Midbrain (tissue), 1 donor: ENCODE data around the gene LEO1.
"Not testable (repeated sequence)": the region's sequence is repeated elsewhere in the genome, so short reads cannot be mapped to it uniquely, and the experiment has no call there.

Source experiments
- DNase-seq: peaks from one replicate; lab custom pipeline; 2025; lab: John Stamatoyannopoulos, UW

LEO1 gene

GRCh38 chr15:52003710-52004109 is 32.1 kb upstream of the LEO1 start:
- DNase-seq: no peak

- DNase-seq: not testable (repeated sequence)
Measured at GRCh38 chr15:52003089-52003488, 31.5 kb upstream of the LEO1 start.

GRCh38 chr15:52002351-52002750 is 30.8 kb upstream of the LEO1 start:
- no peak for DNase-seq

DNA sequence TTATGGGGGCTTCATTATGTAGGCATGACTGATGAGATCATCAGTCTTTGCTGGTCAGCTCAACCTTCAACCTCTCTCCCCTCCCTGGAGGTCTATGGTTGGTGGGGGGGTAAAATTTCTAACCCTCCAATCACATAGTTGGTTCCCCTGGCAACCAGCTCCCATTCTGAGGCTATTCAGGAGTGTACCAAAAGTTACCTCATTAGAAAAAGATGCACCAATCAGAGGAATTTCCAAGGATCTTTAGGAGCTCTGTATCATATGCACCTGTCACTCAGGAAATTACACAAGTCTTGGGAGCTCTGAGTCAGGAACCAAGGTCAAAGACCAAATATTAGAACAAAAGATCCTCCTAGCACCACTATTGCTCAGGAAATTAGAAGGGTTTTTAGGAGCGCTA is 21.4 kb upstream of the LEO1 start:
- DNase-seq: no peak

DNA sequence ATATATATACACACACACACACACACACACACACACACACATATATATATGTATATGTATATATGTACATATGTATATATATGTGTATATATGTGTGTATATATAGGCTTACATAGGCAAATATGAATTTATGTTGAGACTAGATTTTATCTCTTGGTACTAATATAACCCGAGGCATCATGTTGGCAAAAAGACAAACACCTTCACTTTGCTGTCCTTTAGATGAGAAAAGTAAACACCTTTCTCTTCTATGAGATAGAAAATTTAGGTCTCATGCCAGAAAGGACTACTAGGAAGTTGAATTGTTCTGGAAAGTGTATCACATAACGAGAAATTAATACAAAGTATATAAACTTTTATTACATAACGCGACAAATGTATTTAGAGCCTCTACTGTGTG is 19.6 kb upstream of the LEO1 start:
- no peak for DNase-seq

- no peak for DNase-seq
Measured at GRCh38 chr15:51982770-51983103, 11.2 kb upstream of the LEO1 start.

GRCh38 chr15:51982013-51982769 is 10.6 kb upstream of the LEO1 start:
- DNase-seq: peak; percentile 64

DNA sequence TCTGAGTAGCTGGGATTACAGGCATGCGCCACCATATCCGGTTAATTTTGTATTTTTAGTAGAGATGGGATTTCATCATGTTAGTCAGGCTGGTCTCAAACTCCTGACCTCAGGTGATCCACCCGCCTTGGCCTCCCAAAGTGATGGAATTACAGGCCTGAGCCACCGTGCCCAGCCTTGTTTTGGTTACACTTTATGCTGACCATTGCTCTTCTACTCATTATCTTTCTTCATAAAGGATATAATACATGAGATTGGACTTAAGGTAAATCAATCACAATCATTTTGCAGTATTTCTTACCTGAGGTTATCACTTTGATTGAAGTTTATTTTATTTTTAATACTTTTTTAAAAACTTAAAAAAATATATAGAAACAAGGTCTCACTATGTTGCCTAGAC is 2.2 kb upstream of the LEO1 start:
- DNase-seq: no peak

DNA sequence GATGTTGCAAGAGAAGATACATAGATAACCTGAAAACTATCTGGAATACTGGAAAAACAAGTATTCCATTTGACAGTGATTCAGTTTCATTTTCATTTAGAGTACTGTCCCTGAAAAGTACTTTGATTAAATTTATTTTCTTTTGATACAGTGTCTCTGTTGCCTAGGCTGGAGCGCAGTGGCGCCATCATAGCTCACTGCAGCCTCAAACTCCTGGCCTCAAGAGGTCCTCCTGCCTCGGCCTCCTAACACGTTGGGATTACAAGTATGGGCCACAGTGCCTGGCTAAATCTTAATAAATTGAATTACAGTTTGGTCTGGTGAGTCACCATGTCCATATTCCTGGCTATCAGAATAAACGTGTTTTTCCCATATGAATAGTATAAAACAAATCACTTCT is 1.6 kb upstream of the LEO1 start:
- no peak for DNase-seq

DNA sequence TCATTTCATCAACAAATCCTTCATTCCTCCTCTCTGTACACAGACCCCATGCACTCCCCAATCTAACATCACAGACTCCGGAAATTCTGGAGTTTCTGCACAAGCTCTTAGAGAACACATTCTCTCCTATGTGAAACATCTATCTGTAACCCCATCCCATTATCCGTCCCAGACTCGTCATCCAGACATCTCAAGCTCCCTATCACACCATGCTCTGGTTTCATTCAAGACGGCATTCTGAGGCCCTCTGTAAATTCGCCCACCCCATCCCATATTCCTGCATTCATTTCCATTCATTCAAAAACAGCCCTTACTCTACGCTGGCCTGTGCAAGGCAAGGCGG is 575 bp downstream of the LEO1 start:
- DNase-seq: peak; percentile 31

- no peak for DNase-seq
Measured at GRCh38 chr15:51970132-51970817, 1.3 kb downstream of the LEO1 start.

- DNase-seq: no peak
Measured at GRCh38 chr15:51969728-51970127, 1.9 kb downstream of the LEO1 start.

GRCh38 chr15:51967583-51967982 is 4.0 kb downstream of the LEO1 start:
- DNase-seq: no peak

DNA sequence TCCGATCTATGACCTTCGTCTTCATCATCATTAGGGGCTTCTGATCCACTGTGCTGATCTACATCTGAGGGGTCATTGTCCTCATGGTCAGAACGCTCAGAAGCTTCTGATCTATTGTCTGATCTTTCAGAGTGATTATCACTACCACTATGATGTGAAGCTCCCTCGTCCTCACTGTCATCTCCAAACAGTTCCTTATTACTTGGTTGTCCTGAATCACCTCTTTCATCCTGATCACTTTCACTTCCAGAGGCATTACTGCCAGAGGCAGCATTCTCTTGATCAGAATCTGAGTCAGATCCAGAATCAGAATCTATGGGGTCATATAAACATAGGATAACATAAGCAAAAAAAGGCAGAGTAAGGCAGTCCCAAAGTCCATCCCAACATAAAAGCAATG is 5.4 kb downstream of the LEO1 start:
- DNase-seq: no peak

DNA sequence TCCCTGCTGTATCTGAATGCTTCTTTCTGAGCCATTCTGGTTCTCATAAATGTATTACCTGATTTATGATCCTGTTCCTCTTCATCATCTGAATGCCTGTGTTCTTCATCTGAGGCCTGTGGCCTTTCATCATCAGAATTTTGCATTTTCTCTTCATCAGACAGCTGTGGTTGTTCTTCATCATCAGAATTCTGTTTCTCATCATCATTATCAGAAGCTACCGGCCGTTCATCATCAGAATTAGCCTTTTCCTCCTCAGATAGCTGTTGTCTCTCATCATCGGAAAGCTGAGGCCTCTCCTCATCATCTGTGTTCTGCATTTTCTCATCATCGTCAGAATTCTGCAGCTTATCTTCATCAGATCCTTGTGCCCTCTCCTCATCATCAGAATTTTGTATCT is 5.9 kb downstream of the LEO1 start:
- DNase-seq: no peak

DNA sequence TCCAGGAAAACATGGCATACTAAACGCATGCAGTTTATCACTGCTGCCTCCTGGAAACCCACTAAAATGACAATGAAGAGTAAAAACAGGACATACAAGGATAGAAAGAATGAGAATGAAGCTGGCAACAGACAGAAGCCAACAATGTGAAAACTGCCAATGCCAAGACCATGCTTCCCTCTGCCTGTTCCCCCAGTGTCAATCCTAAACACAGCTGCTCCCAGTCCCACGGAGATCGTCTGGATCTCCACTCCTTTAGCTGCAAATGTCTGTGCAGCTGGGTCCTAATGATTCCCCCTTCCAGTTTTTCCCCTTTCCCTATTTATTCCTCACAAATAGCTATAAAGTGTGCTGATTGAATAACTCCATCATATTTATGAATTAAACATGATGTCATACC is 16.1 kb downstream of the LEO1 start:
- no peak for DNase-seq

DNA sequence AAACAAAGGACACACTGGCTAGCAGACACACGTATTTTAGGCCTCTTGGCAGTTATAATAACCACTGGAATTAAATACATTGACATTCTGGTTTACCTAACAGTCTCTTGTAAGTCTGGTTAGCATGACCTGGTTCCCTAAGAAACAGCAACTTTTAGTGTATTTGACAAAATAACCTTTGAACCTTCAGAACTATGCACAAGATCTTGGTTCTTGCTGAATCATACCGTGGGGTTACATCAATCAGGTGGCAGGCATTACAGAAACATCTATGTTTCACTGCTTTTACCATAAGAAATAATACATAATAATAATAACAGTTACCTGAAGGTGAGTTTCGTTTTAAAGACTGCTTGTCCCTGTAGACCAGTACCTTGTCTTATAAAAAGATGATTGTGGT is 18.8 kb downstream of the LEO1 start:
- no peak for DNase-seq

GRCh38 chr15:51947124-51947523 is 24.5 kb downstream of the LEO1 start:
- DNase-seq: no peak

GRCh38 chr15:51939216-51939615 is 32.4 kb downstream of the LEO1 start:
- DNase-seq: no peak

DNA sequence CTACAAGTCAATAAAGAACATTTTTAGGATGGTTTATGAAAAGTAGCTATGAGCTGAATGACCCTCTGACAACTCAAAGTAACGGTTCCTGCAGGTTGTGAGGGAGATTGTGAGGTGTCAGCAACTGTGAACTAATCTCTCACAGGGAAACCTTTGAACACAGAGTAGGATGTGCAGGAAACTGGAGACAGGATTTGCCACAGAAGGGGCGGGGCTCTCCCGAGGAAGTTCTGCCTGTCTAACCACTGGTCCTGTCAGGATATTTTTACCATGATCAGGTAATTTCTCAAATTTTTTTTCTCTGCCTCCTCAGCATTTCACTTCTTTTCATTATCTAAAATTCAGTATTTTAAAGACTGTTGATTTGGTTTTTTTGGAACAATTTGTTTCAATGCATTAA is 33.3 kb downstream of the LEO1 start:
- no peak for DNase-seq

DNA sequence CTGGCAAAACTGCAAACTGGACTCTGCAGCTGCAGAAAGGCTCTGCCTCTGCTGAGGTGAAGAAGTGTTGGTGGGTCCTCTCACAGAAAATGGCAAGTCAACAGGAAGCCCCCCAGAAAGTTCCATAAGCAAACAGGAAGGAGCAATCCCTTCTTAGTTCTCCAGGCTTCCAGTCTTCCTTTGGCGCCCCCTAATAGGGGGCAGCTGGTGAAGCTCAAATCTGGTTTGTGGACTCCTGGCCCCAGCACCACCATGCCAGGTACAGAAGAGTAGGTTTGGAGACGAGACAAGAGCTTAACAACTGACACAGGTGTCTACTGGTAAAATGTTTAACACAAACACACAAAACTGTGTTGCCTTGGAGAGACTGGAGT is 35.5 kb downstream of the LEO1 start:
- DNase-seq: no peak

GRCh38 chr15:51935466-51936104 is 36.0 kb downstream of the LEO1 start:
- no peak for DNase-seq

DNA sequence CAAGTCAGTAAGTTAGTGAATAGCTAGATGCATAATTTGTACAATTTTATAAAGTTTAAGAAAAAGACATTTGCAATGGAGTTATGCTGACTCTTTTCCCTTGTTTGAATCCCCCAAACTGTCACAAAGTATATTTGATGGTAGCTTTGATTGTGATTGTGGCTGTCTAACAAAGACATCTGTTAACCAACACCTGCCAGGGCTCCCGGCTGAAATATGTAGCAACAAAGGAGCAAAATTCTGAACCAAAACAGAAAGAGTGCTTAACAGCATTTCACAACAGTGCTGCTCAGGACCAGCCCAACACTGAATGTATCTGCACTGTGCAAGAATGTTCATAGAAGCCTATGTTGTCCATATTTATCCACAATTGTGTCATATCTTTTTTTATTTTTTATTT is 39.4 kb downstream of the LEO1 start:
- DNase-seq: no peak

GRCh38 chr15:51931638-51932037 is 39.9 kb downstream of the LEO1 start:
- no peak for DNase-seq
